Activated T-cell treated with anti-CD3 and anti-CD28 coated beads, Interleukin-2, amount 50 U/mL, for 4 hours (primary cell): ENCODE measurements around the gene PCDHB3. TPM values are rescaled to one million over a fixed set of nuclear protein-coding genes. Genes with fewer than 3 reads are reported as not detected.

Experiments
- total RNA-seq, 3 donors: library from RNA; stranded (reverse); gene quantifications; one replicate each; pipeline ENCODE4 v1.2.1, GENCODE V29; 2021

PCDHB3 gene
- total RNA-seq, 3 donors from 2014 or later = not detected

Other genes starting within 250 kb of the PCDHB3 start
- gene PCDHA10, start 244.6 kb upstream of the PCDHB3 start, total RNA-seq = not detected
- gene PCDHA11, start 231.5 kb upstream of the PCDHB3 start, total RNA-seq = not detected
- gene PCDHA12, start 225.2 kb upstream of the PCDHB3 start, total RNA-seq = not detected
- gene PCDHA13, start 218.3 kb upstream of the PCDHB3 start, total RNA-seq = not detected
- gene PCDHAC1, start 174.2 kb upstream of the PCDHB3 start, total RNA-seq = under 1 TPM in 1 of 3 donors, not detected in 2; 0.05 TPM
- gene PCDHAC2, start 134.0 kb upstream of the PCDHB3 start, total RNA-seq = not detected
- gene PCDHB1, start 49.1 kb upstream of the PCDHB3 start, total RNA-seq = not detected
- gene PCDHB2, start 5.9 kb upstream of the PCDHB3 start, total RNA-seq = under 1 TPM in 1 of 3 donors, not detected in 2; 0.19 TPM
- not detected for gene PCDHB4, start 21.3 kb downstream of the PCDHB3 start, total RNA-seq
- gene PCDHB5, start 34.7 kb downstream of the PCDHB3 start, total RNA-seq = under 1 TPM in 2 of 3 donors, not detected in 1; 0.13 to 0.16 TPM
- gene PCDHB6, start 49.6 kb downstream of the PCDHB3 start, total RNA-seq = under 1 TPM in 1 of 3 donors, not detected in 2; 0.05 TPM
- not detected for gene PCDHB7, start 72.2 kb downstream of the PCDHB3 start, total RNA-seq
- gene PCDHB8, start 77.3 kb downstream of the PCDHB3 start, total RNA-seq = not detected
- not detected for gene PCDHB16, start 81.9 kb downstream of the PCDHB3 start, total RNA-seq
- gene PCDHB9, start 86.7 kb downstream of the PCDHB3 start, total RNA-seq = not detected
- under 1 TPM in 1 of 3 donors, not detected in 2; 0.08 TPM for gene PCDHB10, start 91.9 kb downstream of the PCDHB3 start, total RNA-seq
- gene PCDHB11, start 99.2 kb downstream of the PCDHB3 start, total RNA-seq = not detected
- not detected for gene PCDHB12, start 108.2 kb downstream of the PCDHB3 start, total RNA-seq
- gene PCDHB13, start 113.4 kb downstream of the PCDHB3 start, total RNA-seq = under 1 TPM; 0.08 to 0.16 (median 0.10) TPM
- gene PCDHB14, start 122.9 kb downstream of the PCDHB3 start, total RNA-seq = under 1 TPM in 2 of 3 donors, not detected in 1; 0.08 TPM
- gene PCDHB15, start 144.9 kb downstream of the PCDHB3 start, total RNA-seq = under 1 TPM in 1 of 3 donors, not detected in 2; 0.08 TPM
- under 1 TPM in 1 of 3 donors, not detected in 2; 0.18 TPM for gene SLC25A2, start 203.6 kb downstream of the PCDHB3 start, total RNA-seq
- gene TAF7, start 220.3 kb downstream of the PCDHB3 start, total RNA-seq = 10 to 100 TPM; 64.8 to 73.8 (median 70.4) TPM
- under 1 TPM; 0.05 to 0.11 (median 0.11) TPM for gene PCDHGA1, start 230.0 kb downstream of the PCDHB3 start, total RNA-seq
- under 1 TPM in 1 of 3 donors, not detected in 2; 0.05 TPM for gene PCDHGA2, start 238.3 kb downstream of the PCDHB3 start, total RNA-seq
- gene PCDHGA3, start 243.4 kb downstream of the PCDHB3 start, total RNA-seq = not detected
- under 1 TPM in 1 of 3 donors, not detected in 2; 0.13 TPM for gene PCDHGB1, start 249.6 kb downstream of the PCDHB3 start, total RNA-seq